NT2/D1 (cell line): Measurements from ENCODE around the gene RAB11FIP3.
A peak's percentile ranks its signal among the peaks of the same experiment; 100 is the strongest.

Experiments
- DNase-seq: peaks from one replicate; pipeline ENCODE4 v3.0.0-alpha.2; 2011; ENCODE audit warnings: low read depth, low spot score
- H3K27me3 ChIP-seq: 2 replicates; pipeline ENCODE4 v1.6.0; 2011; ENCODE audit warnings: mild to moderate bottlenecking; ENCODE audit not compliant: insufficient read length, insufficient read depth
- H3K36me3 ChIP-seq: 2 replicates; pipeline ENCODE4 v1.6.1; 2011; ENCODE audit warnings: mild to moderate bottlenecking, low read length, mixed read lengths; ENCODE audit not compliant: insufficient read depth, insufficient read length
- H3K4me1 ChIP-seq: 2 replicates; pipeline ENCODE4 v1.5.1; 2011; ENCODE audit not compliant: insufficient read depth, insufficient read length
- H3K4me3 ChIP-seq: 2 replicates; pipeline ENCODE4 v1.5.1; 2011; ENCODE audit warnings: low read depth; ENCODE audit not compliant: insufficient read length
- H3K9ac ChIP-seq: 2 replicates; pipeline ENCODE4 v1.6.0; 2011; ENCODE audit warnings: low read depth; ENCODE audit not compliant: insufficient read length
- H3K9me3 ChIP-seq: 2 replicates; pipeline ENCODE4 v1.5.1; 2011; ENCODE audit warnings: mild to moderate bottlenecking, low read length; ENCODE audit not compliant: insufficient read depth
- SUZ12 ChIP-seq: IDR thresholded peaks from 2 replicates; pipeline ENCODE4 v1.6.1; 2011; ENCODE audit not compliant: insufficient read length, insufficient read depth; ENCODE audit errors: extremely low read depth
- YY1 ChIP-seq: IDR thresholded peaks from 2 replicates; pipeline ENCODE4 v1.6.1; 2011; ENCODE audit not compliant: insufficient read length, insufficient read depth
- ZNF274 ChIP-seq: IDR thresholded peaks from 2 replicates; pipeline ENCODE4 v1.6.1; 2011; ENCODE audit warnings: mild to moderate bottlenecking, low read depth, low read length

Gene RAB11FIP3

DNA sequence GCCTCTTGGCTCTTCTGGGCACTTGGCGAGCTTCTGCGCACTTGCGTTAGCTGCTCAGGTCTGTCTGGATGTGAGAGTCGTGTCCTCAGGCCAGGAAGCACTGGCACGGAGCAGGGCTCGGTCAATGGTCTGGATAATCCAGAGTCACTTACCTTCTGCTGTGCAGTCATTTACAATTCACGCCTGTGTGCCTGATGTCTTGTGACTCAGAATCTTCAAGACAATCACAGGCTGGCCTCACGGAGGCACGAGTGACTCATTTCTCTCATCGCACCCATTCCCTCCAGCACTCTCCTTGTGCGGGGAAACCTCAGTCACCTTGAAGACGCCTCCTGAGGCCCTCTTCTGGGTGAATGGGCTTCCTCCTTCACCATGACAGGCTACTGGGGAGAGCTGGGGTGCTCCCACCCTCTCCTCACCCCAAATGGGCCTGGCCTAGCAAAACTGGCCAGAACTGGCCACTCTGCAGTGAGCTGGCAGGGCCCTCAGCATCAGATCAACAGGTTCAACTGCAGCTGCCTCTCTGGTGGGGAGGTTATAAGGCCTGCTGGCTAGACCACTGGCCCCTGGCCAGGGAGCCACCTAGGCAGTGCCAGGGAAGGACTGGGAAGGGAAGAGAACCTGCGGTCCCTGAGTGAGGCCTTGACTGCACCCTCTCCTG, 100.2 kb downstream of the RAB11FIP3 start:
- Histone ChIP-seq H3K36me3 (peaks cover 50% of the 10 kb centered on the region), H3K9ac (peak overlapping the region; percentile 100), H3K4me3 (peak overlapping the region; percentile 94), H3K27me3 (no peaks in the 10 kb centered on the region), H3K4me1 (peaks cover 37% of the 10 kb centered on the region), H3K9me3 (no peaks in the 10 kb centered on the region)
- no peak for DNase-seq
- TF ChIP-seq ZNF274 (no peak), SUZ12 (no peak), YY1 (no peak)

DNA sequence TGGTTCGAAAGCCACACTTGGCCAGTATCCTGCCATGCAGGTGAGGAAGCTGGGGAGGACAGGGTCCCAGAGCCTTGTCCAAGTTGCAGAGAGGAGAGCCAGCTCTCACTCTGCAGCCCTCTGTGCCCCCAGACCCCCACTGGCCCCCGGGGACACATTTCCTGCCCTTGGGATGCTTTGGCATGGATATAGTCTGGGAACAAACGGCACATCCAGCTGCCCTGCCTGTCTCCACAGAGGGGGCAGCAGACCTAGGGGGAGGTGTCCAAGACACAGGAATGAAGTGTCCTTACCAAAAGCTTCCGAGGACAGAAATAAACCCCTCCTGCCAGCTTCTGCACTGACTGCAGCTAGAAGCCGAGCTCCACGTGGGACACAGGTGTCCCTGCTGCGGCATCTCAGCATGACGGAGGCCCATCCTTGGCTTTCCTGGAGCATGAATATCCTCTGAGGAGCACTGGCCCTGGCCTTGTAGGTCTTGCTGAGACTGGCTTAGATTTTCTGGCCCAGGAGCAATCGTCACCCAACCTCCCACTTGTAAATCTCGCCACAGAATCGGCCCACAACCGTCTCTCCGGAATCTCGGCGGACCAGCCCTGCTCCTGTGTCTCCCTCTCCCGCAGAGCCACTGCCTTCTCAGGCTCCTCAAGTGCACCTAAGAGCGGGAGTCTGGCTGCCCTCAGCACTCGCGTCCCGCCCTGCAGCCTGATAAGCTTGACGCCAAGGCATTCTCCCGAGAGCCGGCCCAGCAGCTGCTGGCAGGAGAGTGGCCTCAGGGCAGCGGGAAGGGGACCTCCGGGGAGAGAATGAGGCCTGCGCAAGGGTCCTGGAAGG, 100.9 kb downstream of the RAB11FIP3 start:
- TF ChIP-seq SUZ12 (no peak), ZNF274 (no peak), YY1 (no peak)
- H3K9me3 ChIP-seq: no peaks in the 10 kb centered on the region
- peaks cover 44% of the 10 kb centered on the region for H3K36me3 ChIP-seq
- H3K4me3 ChIP-seq: peak overlapping the region; percentile 94
- H3K9ac ChIP-seq: peak overlapping the region; percentile 100
- peaks cover 31% of the 10 kb centered on the region for H3K4me1 ChIP-seq
- DNase-seq: no peak
- H3K27me3 ChIP-seq: no peaks in the 10 kb centered on the region

DNA sequence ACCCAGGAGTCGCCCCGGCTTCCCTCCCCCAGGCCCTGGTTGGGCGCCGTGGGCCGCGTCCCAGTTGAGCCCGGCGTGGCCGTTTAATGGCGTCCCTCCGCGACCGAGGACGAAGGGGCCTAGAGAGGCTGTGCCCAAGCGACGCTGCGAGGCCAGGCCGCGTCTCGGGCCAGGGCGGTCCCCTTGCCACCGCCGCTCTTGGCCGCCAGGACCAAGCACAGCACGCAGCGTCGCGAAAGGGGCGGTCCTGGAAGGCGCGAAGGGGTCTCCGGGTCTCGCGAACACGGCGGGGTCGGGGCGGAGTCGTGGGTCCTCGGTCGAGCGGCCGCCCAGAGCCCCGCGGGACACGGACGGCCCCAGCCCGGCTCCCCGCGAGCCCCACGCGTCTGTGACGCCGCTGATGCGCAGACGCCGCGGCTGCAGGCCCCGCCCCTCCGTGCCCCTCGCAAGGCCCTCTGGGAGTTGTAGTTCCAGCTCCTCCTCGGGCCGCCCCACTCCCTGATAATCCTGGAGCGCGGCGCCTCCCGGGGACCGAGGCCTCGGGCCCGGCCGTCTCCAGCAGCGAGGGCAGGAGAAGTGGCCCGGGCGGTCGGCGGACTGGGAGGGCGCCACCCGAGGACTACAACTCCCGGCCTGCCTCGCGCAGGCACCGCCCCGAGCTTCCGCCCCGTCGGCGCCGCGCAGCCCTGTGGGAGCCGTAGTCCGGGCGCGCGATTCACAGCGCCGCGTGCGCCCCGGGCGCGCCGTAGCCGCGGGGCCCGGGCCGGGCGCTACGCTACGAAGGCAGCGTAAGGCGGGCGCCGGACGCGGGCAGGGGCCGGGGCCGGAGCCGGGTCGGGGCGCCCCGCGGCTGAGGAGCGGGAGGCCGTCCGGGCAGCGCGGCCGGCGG, 101.8 kb downstream of the RAB11FIP3 start, which contains the start of gene CAPN15:
Gene CAPN15 (plus strand): TSS at position 698 of the 889 bp plus-strand sequence. CDS start 19,127 bp downstream, outside the sequence.
- peak; percentile 69 for DNase-seq
- Histone ChIP-seq H3K4me3 (peak within 1 kb of the TSS; percentile 94), H3K27me3 (no peaks in the 10 kb centered on the region), H3K4me1 (peaks cover 28% of the 10 kb centered on the region), H3K9me3 (no peaks in the 10 kb centered on the region), H3K9ac (peak within 1 kb of the TSS; percentile 100), H3K36me3 (peaks cover 46% of the 10 kb centered on the region)
- TF ChIP-seq SUZ12: no peak
- TF ChIP-seq ZNF274: no peak
- TF ChIP-seq YY1: no peak

DNA sequence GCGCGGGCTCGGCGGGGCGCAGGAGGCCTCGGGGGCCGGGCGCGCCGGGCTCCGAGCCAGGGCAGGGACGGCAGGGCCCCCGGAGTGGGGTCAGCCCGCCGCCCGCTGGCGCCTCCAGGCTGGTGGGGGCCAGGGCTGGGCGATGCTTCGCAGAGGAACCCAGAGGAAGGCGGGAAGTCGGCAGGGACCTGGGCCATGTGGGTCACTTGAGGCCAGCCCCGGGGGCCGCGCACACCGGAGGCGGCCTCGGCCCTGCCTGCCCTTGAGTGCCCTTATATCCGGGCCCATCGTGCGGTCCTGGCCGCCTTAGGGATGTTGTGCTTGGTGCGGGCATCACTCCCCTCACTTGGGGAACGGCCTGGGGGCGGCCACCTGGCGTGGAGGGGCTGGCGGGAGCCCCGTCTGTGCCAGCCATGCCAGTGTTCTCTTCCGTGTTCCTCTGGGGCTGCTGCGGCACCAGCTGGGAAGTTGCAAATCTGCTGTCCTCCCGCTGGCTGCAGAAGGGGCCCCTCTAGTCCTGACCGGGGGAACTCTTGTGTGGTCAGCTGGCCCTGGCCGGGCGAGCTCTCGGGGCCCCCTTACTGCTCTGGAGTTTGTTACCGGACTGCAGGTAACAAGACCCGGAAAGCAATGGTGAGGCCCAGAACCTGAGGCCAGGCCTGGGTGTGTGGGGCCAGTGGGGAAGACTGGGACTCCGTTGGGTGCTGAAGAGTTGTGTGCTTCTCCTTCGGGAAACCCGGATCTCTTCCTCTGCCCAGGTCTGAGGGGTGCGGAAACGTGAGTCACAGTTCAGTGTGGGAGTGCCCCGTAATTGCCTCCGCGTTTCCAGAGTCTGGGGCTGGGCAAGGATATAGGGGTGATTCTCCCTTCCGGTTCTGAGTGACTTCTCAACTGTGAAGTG, 102.9 kb downstream of the RAB11FIP3 start:
- DNase-seq: no peak
- no peak for TF ChIP-seq SUZ12
- no peak for TF ChIP-seq ZNF274
- no peak for TF ChIP-seq YY1
- Histone ChIP-seq H3K4me3 (peak overlapping the region; percentile 90), H3K4me1 (peaks cover 27% of the 10 kb centered on the region), H3K9me3 (no peaks in the 10 kb centered on the region), H3K36me3 (peaks cover 41% of the 10 kb centered on the region), H3K9ac (peak overlapping the region; percentile 100), H3K27me3 (no peaks in the 10 kb centered on the region)

DNA sequence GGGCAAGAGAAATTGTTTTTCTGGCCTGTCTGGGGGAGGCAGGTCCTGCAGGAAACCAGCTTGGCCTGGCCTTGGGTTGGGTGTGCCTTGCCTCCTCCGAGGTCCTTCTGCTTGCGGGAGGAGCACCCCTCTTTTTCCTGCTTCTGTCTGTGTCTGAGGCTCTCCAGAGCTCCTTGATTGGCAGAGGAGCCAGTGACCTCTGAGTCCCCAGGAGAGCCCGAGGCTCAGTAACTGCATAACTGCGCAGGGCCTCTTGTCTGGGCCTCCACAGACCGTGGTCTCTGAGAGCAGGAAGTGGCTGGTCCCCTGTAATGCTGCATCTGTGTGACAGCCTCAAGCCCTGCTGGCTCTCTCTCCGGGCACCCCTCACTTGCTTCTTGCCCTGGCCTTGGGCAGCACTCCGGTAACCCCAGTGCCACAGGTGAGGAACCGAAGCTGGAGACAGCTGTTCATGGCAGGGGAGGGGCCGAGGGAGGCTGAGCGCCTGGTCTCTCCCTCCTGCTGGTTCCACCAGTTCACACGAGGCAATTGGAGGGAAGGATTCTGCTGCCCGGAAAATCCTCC, 103.6 kb downstream of the RAB11FIP3 start:
- DNase-seq: no peak
- H3K36me3 ChIP-seq: peaks cover 40% of the 10 kb centered on the region
- peak overlapping the region; percentile 100 for H3K9ac ChIP-seq
- H3K27me3 ChIP-seq: no peaks in the 10 kb centered on the region
- H3K9me3 ChIP-seq: no peaks in the 10 kb centered on the region
- peak overlapping the region; percentile 90 for H3K4me3 ChIP-seq
- peaks cover 34% of the 10 kb centered on the region for H3K4me1 ChIP-seq
- no peak for TF ChIP-seq ZNF274
- no peak for TF ChIP-seq SUZ12
- TF ChIP-seq YY1: no peak

DNA sequence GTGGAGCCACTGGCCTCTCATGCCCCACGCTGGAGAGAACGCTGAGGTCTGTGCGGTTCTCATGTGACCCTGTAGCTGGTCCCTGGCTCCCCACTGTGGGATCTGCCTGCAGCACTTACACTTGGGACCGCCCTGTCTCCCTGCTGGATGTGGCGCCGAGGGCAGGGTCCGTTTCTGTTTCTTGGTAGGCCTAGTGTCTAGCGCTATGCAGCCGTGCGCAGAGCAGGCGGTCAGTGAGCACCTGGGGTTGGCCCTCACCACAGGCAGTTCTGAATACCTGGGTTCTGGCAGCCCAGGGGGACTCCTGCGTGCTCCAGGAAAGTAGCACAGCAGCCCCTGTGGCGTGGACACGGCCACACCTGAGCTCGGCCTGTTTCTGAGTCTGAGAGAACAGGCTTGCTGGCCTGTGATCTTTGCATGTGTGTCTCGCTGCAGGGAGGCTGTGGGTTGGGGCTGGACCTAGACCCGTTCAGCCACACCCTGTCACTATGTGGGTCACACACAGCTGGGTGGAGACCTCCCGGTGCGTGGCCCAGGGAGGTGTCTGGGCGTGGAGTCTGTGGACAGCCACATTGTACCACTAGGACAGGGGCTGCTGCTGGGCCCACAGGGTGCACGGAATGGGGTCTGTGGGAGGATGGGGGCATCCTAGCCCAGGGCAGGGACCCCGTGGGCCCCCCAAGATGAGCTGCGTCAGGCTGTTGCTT, 104.8 kb downstream of the RAB11FIP3 start:
- H3K27me3 ChIP-seq: no peaks in the 10 kb centered on the region
- no peak for TF ChIP-seq YY1
- TF ChIP-seq SUZ12: no peak
- TF ChIP-seq ZNF274: no peak
- no peak overlapping the region for H3K4me3 ChIP-seq
- no peaks in the 10 kb centered on the region for H3K9me3 ChIP-seq
- peaks cover 38% of the 10 kb centered on the region for H3K4me1 ChIP-seq
- peaks cover 33% of the 10 kb centered on the region for H3K36me3 ChIP-seq
- H3K9ac ChIP-seq: no peak overlapping the region
- DNase-seq: no peak
